ENCODE data around the gene H2BK1. TPM values are rescaled to one million over a fixed set of nuclear protein-coding genes. Genes with fewer than 3 reads are reported as not detected.
A peak's percentile ranks its signal among the peaks of the same experiment; 100 is the strongest.

The H2BK1 gene
- total RNA-seq, 2 experiments from 2014 or later, result not detected

- CTCF ChIA-PET, result interaction anchor here (0.8 to 5.7 kb wide), 3 partner anchors 8 to 15 kb away, joined by 3 to 45 read pairs (median 3); no protein-coding TSS in a partner anchor
- Mint-ChIP-seq H3K4me1 (ENCODE audit: low read depth) (peaks cover 26% of the 10 kb centered on the region), H3K27ac (no peak overlapping the region), H3K9me3 (no peaks in the 10 kb centered on the region), H3K4me3 (no peak overlapping the region), H3K36me3 (ENCODE audit: low read depth) (peaks cover 19% of the 10 kb centered on the region), H3K27me3 (ENCODE audit: low read depth) (no peaks in the 10 kb centered on the region)
- intact Hi-C loops (cut with micrococcal nuclease), result no loop called here
- no peak for DNase-seq
Observed at GRCh38 chr7:151236406-151236805, 26.1 kb upstream of the H2BK1 start.

GRCh38 chr7:151235091-151235787, 25.0 kb upstream of the H2BK1 start:
- CTCF ChIA-PET, result interaction anchor here (5.7 kb wide), 1 partner anchor 9 kb away, joined by 45 read pairs; no protein-coding TSS in a partner anchor
- Mint-ChIP-seq H3K4me1 (ENCODE audit: low read depth) (peaks cover 30% of the 10 kb centered on the region), H3K4me3 (peak overlapping the region; percentile 3), H3K9me3 (no peaks in the 10 kb centered on the region), H3K27ac (no peak overlapping the region), H3K36me3 (ENCODE audit: low read depth) (peaks cover 19% of the 10 kb centered on the region), H3K27me3 (ENCODE audit: low read depth) (no peaks in the 10 kb centered on the region)
- no peak for DNase-seq
- intact Hi-C loops (cut with micrococcal nuclease), result no loop called here

DNA sequence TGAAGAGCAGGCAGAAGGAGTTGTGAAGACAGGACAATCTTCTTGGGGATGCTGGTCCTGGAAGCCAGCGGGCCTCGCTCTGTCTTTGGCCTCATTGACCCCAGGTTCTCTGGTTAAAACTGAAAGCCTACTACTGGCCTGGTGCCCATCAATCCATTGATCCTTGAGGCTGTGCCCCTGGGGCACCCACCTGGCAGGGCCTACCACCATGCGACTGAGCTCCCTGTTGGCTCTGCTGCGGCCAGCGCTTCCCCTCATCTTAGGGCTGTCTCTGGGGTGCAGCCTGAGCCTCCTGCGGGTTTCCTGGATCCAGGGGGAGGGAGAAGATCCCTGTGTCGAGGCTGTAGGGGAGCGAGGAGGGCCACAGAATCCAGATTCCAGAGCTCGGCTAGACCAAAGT, 23.5 kb upstream of the H2BK1 start:
- Mint-ChIP-seq H3K9me3 (no peaks in the 10 kb centered on the region), H3K4me1 (ENCODE audit: low read depth) (peaks cover 30% of the 10 kb centered on the region), H3K4me3 (peak overlapping the region; percentile 100), H3K36me3 (ENCODE audit: low read depth) (peaks cover 17% of the 10 kb centered on the region), H3K27ac (peak overlapping the region; percentile 99), H3K27me3 (ENCODE audit: low read depth) (no peaks in the 10 kb centered on the region)
- CTCF ChIA-PET, result interaction anchor here (0.8 to 5.7 kb wide), 2 partner anchors 10 to 21 kb away, joined by 3 to 45 read pairs; no protein-coding TSS in a partner anchor
- DNase-seq, result no peak
- intact Hi-C loops (cut with micrococcal nuclease), result loop anchor here (1.0 kb wide), 2 partner anchors 9 to 116 kb away; no protein-coding TSS in a partner anchor

DNA sequence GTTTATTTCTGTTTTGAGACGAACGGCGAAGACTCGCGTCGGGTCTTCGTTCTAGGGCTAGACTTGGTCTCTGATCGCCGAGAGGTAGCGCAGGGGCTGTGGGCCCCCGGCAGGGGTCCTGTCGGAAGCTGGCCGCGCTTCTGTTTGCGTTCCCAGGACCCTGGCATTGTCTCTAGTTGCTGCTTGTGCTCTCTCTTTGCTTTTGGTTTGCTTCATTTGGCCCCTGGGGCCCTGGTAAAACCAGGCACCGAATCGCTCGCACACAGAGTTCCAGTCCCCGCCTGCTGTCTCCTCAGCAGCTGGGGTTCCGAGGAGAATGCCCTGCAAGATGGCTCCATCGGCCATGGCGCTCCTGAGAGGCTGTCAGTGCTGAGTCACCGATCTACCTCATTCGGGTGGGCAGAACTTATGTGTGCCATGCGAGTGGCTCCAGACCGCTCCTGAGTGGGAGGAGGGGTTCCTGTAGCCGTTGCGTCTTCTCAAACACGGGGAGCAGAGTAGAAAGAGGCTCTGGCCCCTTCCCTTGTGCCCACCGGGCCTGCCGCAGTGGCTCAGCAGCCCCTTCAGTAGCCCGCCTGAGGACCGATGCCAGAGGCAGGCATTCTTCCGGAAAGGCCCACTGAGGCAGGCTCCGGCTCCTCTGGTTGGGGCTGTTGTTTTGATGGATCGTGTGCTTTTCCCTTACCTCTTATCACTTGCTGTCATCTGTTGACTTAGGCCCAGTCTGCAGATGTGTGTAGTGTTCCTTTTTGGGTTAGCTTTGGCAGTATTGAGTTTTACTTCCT, 22.8 kb upstream of the H2BK1 start:
- peak overlapping the region; percentile 99 for H3K27ac Mint-ChIP-seq
- H3K4me1 Mint-ChIP-seq (ENCODE audit: low read depth), result peaks cover 31% of the 10 kb centered on the region
- peak; percentile 83 for DNase-seq
- no peaks in the 10 kb centered on the region for H3K27me3 Mint-ChIP-seq (ENCODE audit: low read depth)
- intact Hi-C loops (cut with micrococcal nuclease), result loop anchor here (1.0 kb wide), 3 partner anchors 10 to 175 kb away; no protein-coding TSS in a partner anchor
- no peaks in the 10 kb centered on the region for H3K9me3 Mint-ChIP-seq
- H3K36me3 Mint-ChIP-seq (ENCODE audit: low read depth), result peaks cover 17% of the 10 kb centered on the region
- peak overlapping the region; percentile 100 for H3K4me3 Mint-ChIP-seq
- CTCF ChIA-PET, result interaction anchor here (5.7 kb wide), 1 partner anchor 11 kb away, joined by 45 read pairs; no protein-coding TSS in a partner anchor

GRCh38 chr7:151232091-151232916, 22.0 kb upstream of the H2BK1 start, which contains the start of gene CHPF2:
TSS of gene CHPF2 (plus strand) at chr7:151232483. CDS start at chr7:151234012, 1,529 bp downstream.
- H3K27ac Mint-ChIP-seq, result peak within 1 kb of the TSS; percentile 99
- peak; percentile 94 for DNase-seq
- no peaks in the 10 kb centered on the region for H3K9me3 Mint-ChIP-seq
- H3K4me3 Mint-ChIP-seq, result peak within 1 kb of the TSS; percentile 100
- intact Hi-C loops (cut with micrococcal nuclease), result loop anchor here (1.0 kb wide), 1 partner anchor 174 kb away; no protein-coding TSS in a partner anchor
- H3K4me1 Mint-ChIP-seq (ENCODE audit: low read depth), result peaks cover 35% of the 10 kb centered on the region
- CTCF ChIA-PET, result interaction anchor here (5.7 kb wide), 1 partner anchor 12 kb away, joined by 45 read pairs; no protein-coding TSS in a partner anchor
- H3K36me3 Mint-ChIP-seq (ENCODE audit: low read depth), result peaks cover 17% of the 10 kb centered on the region
- no peaks in the 10 kb centered on the region for H3K27me3 Mint-ChIP-seq (ENCODE audit: low read depth)

- H3K9me3 Mint-ChIP-seq, result no peaks in the 10 kb centered on the region
- H3K27ac Mint-ChIP-seq, result no peak overlapping the region
- H3K4me3 Mint-ChIP-seq, result peak overlapping the region; percentile 40
- peaks cover 43% of the 10 kb centered on the region for H3K4me1 Mint-ChIP-seq (ENCODE audit: low read depth)
- peaks cover 16% of the 10 kb centered on the region for H3K36me3 Mint-ChIP-seq (ENCODE audit: low read depth)
- H3K27me3 Mint-ChIP-seq (ENCODE audit: low read depth), result no peaks in the 10 kb centered on the region
- intact Hi-C loops (cut with micrococcal nuclease), result no loop called here
- CTCF ChIA-PET, result interaction anchor here (1.4 kb wide), 1 partner anchor 13 kb away, joined by 6 read pairs; no protein-coding TSS in a partner anchor
- DNase-seq, result no peak
Observed at GRCh38 chr7:151231080-151231479, 20.8 kb upstream of the H2BK1 start.

DNA sequence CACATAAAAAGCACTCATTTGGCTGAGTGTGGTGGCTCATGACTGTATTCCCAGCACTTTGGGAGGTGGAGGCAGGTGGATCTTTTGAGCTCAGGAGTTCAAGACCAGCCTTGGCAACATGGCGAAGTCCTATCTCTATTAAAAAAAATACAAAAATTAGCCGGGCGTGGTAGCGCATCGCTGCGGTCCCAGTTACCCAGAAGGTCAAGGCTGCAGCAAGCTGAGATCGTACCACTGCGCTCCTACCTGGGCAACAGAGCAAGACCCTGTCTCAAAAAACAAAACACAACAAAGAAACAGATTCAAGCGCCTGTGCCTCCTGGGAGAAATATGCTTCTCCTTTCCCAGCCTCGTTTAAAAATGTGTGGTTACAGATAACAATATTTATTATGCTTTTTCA, 19.0 kb upstream of the H2BK1 start:
- H3K27me3 Mint-ChIP-seq (ENCODE audit: low read depth), result no peaks in the 10 kb centered on the region
- H3K9me3 Mint-ChIP-seq, result no peaks in the 10 kb centered on the region
- H3K36me3 Mint-ChIP-seq (ENCODE audit: low read depth), result peaks cover 29% of the 10 kb centered on the region
- DNase-seq, result no peak
- intact Hi-C loops (cut with micrococcal nuclease), result no loop called here
- CTCF ChIA-PET, result no interaction called here
- H3K4me3 Mint-ChIP-seq, result no peak overlapping the region
- peaks cover 53% of the 10 kb centered on the region for H3K4me1 Mint-ChIP-seq (ENCODE audit: low read depth)
- H3K27ac Mint-ChIP-seq, result no peak overlapping the region

- H3K27me3 Mint-ChIP-seq (ENCODE audit: low read depth), result no peaks in the 10 kb centered on the region
- H3K27ac Mint-ChIP-seq, result no peak overlapping the region
- H3K9me3 Mint-ChIP-seq, result no peaks in the 10 kb centered on the region
- intact Hi-C loops (cut with micrococcal nuclease), result no loop called here
- no peak for DNase-seq
- peak overlapping the region; percentile 99 for H3K4me3 Mint-ChIP-seq
- CTCF ChIA-PET, result interaction anchor here (1.3 to 12.4 kb wide), 3 partner anchors 17 to 83 kb away, joined by 3 to 97 read pairs (median 3); no protein-coding TSS in a partner anchor
- peaks cover 30% of the 10 kb centered on the region for H3K36me3 Mint-ChIP-seq (ENCODE audit: low read depth)
- H3K4me1 Mint-ChIP-seq (ENCODE audit: low read depth), result peaks cover 44% of the 10 kb centered on the region
Observed at GRCh38 chr7:151228024-151228866, 18.0 kb upstream of the H2BK1 start.

- DNase-seq, result peak; percentile 100
- H3K27ac Mint-ChIP-seq, result peak within 1 kb of the TSS; percentile 81
- CTCF ChIA-PET, result interaction anchor here (0.8 to 12.4 kb wide), 6 partner anchors 18 to 88 kb away, joined by 3 to 97 read pairs (median 4); no protein-coding TSS in a partner anchor
- intact Hi-C loops (cut with micrococcal nuclease), result loop anchor here (1.0 to 2.0 kb wide), 9 partner anchors 17 to 406 kb away; partner anchors contain the start of genes ABCB8 and TMUB1
- H3K9me3 Mint-ChIP-seq, result no peaks in the 10 kb centered on the region
- H3K36me3 Mint-ChIP-seq (ENCODE audit: low read depth), result peaks cover 32% of the 10 kb centered on the region
- peaks cover 43% of the 10 kb centered on the region for H3K4me1 Mint-ChIP-seq (ENCODE audit: low read depth)
- no peaks in the 10 kb centered on the region for H3K27me3 Mint-ChIP-seq (ENCODE audit: low read depth)
- peak within 1 kb of the TSS; percentile 99 for H3K4me3 Mint-ChIP-seq
Observed at GRCh38 chr7:151226875-151227782, 16.8 kb upstream of the H2BK1 start, which contains the start of gene ABCF2. TSS of gene ABCF2 (minus strand) at chr7:151227205. CDS start at chr7:151226458, 747 bp downstream.

- CTCF ChIA-PET, result interaction anchor here (0.9 to 12.4 kb wide), 4 partner anchors 19 to 85 kb away, joined by 3 to 97 read pairs (median 4); no protein-coding TSS in a partner anchor
- Mint-ChIP-seq H3K36me3 (ENCODE audit: low read depth) (peaks cover 33% of the 10 kb centered on the region), H3K27ac (peak overlapping the region; percentile 81), H3K4me3 (peak overlapping the region; percentile 99), H3K27me3 (ENCODE audit: low read depth) (no peaks in the 10 kb centered on the region), H3K9me3 (no peaks in the 10 kb centered on the region), H3K4me1 (ENCODE audit: low read depth) (peaks cover 37% of the 10 kb centered on the region)
- intact Hi-C loops (cut with micrococcal nuclease), result loop anchor here (2.0 kb wide), 3 partner anchors 50 to 406 kb away; partner anchors contain the start of gene ABCB8
- no peak for DNase-seq
Observed at GRCh38 chr7:151226560-151226874, 16.2 kb upstream of the H2BK1 start.

All from activated naive CD4-positive, alpha-beta T cell treated with anti-CD3 and anti-CD28 coated beads for 36 hours (primary cell).